ENCODE data around the gene DIDO1.

DIDO1 gene

GRCh38 chr20:62907384-62908317 is 18.7 kb downstream of the DIDO1 start:
- peak; percentile 19 for DNase-seq

GRCh38 chr20:62906647-62907375 is 19.5 kb downstream of the DIDO1 start:
- no peak for DNase-seq

- DNase-seq: no peak
These were observed 20.1 kb downstream of the DIDO1 start for GRCh38 chr20:62906209-62906608.

- no peak for DNase-seq
These were observed 20.7 kb downstream of the DIDO1 start for GRCh38 chr20:62905536-62906117.

- DNase-seq: no peak
These were observed 23.2 kb downstream of the DIDO1 start for GRCh38 chr20:62902926-62903615.

GRCh38 chr20:62901891-62902290 is 24.4 kb downstream of the DIDO1 start:
- DNase-seq: no peak

GRCh38 chr20:62900692-62901584 is 25.4 kb downstream of the DIDO1 start:
- DNase-seq: peak; percentile 34

GRCh38 chr20:62900052-62900691 is 26.1 kb downstream of the DIDO1 start:
- peak; percentile 78 for DNase-seq

- no peak for DNase-seq
These were observed 26.7 kb downstream of the DIDO1 start for GRCh38 chr20:62899633-62900051.

- DNase-seq: no peak
These were observed 27.2 kb downstream of the DIDO1 start for GRCh38 chr20:62898970-62899632.

- peak; percentile 71 for DNase-seq
These were observed 28.0 kb downstream of the DIDO1 start for GRCh38 chr20:62898093-62898964.

- DNase-seq: peak; percentile 71
These were observed 28.6 kb downstream of the DIDO1 start for GRCh38 chr20:62897666-62898065.

- no peak for DNase-seq
These were observed 29.8 kb downstream of the DIDO1 start for GRCh38 chr20:62896526-62896925.

- no peak for DNase-seq
These were observed 30.8 kb downstream of the DIDO1 start for GRCh38 chr20:62895539-62895938.

GRCh38 chr20:62894261-62894660 is 32.0 kb downstream of the DIDO1 start:
- DNase-seq: no peak

- DNase-seq: no peak
These were observed 32.6 kb downstream of the DIDO1 start for GRCh38 chr20:62893700-62894099.

- DNase-seq: no peak
These were observed 33.7 kb downstream of the DIDO1 start for GRCh38 chr20:62892348-62893304.

GRCh38 chr20:62891111-62891510 is 35.2 kb downstream of the DIDO1 start:
- DNase-seq: no peak

GRCh38 chr20:62890444-62890843 is 35.9 kb downstream of the DIDO1 start:
- no peak for DNase-seq
